HepG2 (cell line): Measurements from ENCODE around the gene EIF4G3.

ENCODE experiments used
- CBFB ChIP-seq: sonication (generic); formaldehyde crosslinking; IDR thresholded peaks from 2 replicates; pipeline ENCODE4 v1.4.0; 2020; ENCODE audit warnings: missing genetic modification reagents
- CEBPB ChIP-seq: IDR thresholded peaks from 2 replicates; pipeline ENCODE4 v1.6.1; 2011; ENCODE audit warnings: low read depth, low read length, improper control_type of control experiment, borderline replicate concordance
- EZH2 ChIP-seq: conservative IDR thresholded peaks from 2 replicates; pipeline ENCODE4 v1.6.1; 2012; ENCODE audit warnings: mild to moderate bottlenecking, low read depth, low read length, moderate library complexity
- ZBTB43 ChIP-seq: sonication (generic); formaldehyde crosslinking; conservative IDR thresholded peaks from 2 replicates; pipeline ENCODE4 v1.4.0; 2020; ENCODE audit warnings: missing genetic modification reagents

GRCh38 chr1:21126324-21126723 is 50.4 kb downstream of the EIF4G3 start:
- TF ChIP-seq CEBPB (no peak), CBFB (no peak), EZH2 (no peak), ZBTB43 (CRISPR knock-in tag) (no peak)
